HuH-7.5 (cell line): ENCODE results near the gene UBE2L6.

Experiments
- DNase-seq: peaks from one replicate; pipeline ENCODE4 v3.0.0; 2011; ENCODE audit warnings: low spot score

Gene UBE2L6

GRCh38 chr11:57567515-57568329, at the start of gene UBE2L6:
UBE2L6 (minus strand) TSS chr11:57567672; CDS start chr11:57567611, 61 bp downstream.
- DNase-seq, result peak; percentile 97

- no peak for DNase-seq
These were observed 49.1 kb upstream of the UBE2L6 start for GRCh38 chr11:57616595-57616994.

- DNase-seq, result no peak
These were observed 47.8 kb upstream of the UBE2L6 start for GRCh38 chr11:57615308-57615707.

DNA sequence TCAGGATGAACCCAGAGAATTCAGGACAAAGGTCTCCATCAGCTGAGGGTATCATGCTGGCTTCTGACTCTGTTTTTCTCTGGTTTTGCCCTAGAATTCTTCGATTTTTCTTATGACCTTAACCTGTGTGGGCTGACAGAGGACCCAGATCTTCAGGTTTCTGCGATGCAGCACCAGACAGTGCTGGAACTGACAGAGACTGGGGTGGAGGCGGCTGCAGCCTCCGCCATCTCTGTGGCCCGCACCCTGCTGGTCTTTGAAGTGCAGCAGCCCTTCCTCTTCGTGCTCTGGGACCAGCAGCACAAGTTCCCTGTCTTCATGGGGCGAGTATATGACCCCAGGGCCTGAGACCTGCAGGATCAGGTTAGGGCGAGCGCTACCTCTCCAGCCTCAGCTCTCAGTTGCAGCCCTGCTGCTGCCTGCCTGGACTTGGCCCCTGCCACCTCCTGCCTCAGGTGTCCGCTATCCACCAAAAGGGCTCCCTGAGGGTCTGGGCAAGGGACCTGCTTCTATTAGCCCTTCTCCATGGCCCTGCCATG, 46.8 kb upstream of the UBE2L6 start:
- DNase-seq, result no peak

DNA sequence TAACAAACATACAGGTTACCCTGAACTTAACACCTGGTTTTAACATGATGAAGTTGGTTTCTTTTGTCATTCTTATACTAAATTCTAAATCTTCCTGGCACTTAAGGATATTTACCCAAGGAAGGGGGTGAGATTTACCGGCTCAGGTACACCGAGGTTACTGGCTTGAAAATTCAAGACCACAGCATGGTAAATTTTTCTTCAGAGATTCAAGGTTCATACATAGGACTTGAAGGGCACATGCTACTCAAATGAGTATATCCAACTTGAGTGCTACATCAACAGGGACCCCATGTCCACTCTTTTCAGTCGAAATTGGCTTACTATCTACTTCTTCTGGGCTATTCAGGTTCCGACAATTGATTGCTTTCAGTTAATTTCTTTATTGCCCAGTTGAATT, 42.7 kb upstream of the UBE2L6 start:
- no peak for DNase-seq

DNA sequence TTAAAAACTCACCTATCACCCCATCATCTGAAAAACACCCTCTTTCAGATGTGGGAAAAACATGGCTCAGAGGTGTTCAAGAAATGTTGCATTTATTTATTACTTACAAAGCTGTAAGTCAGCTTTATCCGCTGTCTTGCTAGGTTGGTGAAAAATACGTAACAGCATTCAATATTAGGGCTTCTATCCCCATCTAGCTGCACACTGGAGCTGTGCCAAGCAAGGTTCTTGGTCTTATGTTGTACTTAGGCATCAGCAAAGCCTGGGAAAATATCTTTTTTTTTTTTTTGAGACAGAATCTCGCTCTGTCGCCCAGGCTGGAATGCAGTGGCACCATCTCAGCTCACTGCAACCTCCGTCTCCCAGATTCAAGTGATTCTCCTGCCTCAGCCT, 37.6 kb upstream of the UBE2L6 start:
- DNase-seq, result no peak

- DNase-seq, result no peak
These were observed 37.0 kb upstream of the UBE2L6 start for GRCh38 chr11:57604296-57605027.

DNA sequence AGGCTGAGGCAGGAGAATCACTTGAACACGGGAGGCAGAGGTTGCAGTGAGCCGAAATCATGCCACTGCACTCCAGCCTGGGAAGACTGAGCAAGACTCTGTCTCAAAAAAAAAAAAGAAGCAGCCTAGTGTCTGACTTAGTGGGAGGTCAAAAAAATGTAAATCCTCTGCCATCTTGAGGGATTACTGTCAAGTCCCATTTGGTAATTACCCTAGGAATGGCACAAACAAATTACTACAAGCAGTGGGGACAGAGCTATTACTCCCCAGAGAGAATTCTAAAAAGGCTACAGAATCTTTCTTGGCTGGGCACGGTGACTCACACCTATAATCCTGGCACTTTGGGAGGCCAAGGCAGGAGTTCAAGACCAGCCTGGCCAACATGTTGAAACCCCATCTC, 33.8 kb upstream of the UBE2L6 start:
- no peak for DNase-seq

DNA sequence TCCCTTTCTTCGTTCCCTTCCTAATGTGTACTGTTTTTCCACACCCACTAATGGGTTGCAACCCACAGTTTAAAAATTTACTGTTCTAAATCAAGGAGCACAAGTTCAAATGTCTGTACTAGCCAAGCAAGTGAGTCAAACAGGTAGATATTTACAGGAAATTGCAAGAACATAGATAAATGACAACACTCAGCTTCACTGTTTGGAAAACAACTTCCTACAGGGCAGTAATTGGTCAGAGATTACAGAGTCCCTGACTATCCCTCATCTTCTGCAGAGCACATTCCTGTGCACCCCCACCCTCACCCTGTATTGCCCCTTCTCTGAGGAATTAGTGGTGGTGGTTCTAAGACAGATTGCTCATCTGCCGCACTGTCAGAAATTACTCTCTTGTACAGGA, 31.9 kb upstream of the UBE2L6 start:
- DNase-seq, result no peak

GRCh38 chr11:57598831-57599155, 31.3 kb upstream of the UBE2L6 start:
- DNase-seq, result no peak

DNA sequence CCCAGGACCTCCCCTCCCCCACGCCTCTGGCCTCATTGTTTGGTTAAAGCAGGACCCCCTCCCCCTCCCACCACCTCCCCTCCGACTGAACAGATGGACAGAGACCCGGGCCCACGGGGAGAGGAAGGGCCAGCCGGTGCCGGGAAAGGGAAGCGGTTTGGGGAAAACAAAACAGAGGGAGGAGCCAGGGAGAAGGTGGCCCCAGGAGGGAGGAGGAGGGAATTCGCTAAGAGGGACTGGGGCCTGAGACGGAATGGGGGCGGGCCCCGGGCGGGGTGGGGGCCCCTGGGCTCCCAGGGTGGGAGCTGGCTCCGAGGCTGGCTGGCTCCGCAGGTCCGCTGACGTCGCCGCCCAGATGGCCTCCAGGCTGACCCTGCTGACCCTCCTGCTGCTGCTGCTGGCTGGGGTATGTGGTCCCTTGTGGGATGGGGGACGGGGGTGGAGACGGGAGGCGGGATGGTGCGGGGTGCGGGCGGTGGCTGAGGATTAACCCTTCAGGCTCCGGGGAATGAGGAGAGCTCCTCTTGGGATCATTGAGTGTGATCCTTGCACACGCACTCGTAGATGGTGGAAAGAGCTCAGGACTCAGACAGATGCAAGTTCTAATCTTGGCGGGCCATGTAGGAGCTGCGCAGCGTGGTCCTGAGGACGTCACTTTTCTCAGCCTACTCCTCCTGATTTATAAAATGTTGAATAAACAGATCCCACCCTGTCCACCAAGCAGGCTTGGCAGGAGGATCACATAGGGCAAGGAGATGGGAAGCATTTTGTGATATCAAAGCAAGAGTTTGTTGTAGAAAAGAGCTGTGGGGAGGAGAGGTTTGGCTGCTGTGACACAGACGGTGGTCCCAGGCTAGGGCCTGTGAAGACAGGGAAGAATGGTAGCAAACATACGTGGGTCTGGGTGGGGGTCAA, 30.7 kb upstream of the UBE2L6 start:
- peak; percentile 93 for DNase-seq

DNA sequence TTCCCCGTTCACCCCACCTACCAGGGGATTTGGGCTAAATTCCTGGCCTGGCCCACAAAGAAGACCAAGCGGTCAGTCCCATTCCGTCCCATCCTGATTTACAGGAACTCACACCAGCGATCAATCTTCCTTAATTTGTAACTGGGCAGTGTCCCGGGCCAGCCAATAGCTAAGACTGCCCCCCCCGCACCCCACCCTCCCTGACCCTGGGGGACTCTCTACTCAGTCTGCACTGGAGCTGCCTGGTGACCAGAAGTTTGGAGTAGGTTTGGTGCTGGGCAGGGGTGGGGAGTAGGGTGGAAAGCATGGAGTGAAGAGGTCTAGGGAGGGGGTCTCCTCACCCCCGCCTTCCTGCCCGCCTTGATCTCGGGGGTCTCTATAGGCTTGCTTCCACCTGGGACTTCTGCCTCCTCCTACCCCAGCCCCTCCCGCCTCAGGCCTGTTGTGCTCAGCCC, 30.0 kb upstream of the UBE2L6 start, which contains the start of gene SERPING1:
Gene SERPING1 (plus strand): TSS at position 225 of the 455 bp plus-strand sequence. CDS start 586 bp downstream, outside the sequence.
- peak; percentile 90 for DNase-seq

- DNase-seq, result no peak
These were observed 28.9 kb upstream of the UBE2L6 start for GRCh38 chr11:57596266-57596885.

DNA sequence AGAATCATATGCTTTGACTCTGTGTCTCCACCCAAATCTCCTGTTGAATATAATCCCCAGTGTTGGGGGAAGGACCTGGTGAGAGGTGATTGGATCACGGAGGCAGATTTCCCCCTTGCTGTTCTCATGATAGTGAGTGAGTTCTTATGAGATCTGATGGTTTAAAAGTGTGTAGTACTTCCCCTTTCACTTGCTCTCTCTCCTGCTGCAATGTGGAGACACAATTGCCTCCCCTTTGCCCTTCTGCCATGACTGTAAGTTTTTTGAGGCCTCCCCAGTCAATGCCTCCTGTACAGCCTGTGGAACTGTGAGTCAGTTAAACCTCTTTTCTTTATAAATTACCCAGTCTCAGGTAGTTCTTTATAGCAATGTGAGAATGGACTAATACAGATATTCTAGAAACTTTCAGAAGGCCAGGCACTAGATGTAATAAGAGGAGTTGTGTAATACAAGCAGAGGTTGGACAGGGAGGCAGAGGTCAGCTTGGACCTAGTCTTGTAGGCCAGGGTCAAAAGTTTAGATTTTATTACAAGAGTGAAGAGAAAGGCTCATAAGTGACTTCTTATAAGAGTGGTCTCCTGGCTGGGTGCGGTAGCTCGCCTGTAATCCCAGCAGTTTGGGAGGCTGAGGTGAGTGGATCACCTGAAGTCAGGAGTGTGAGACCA, 20.7 kb upstream of the UBE2L6 start:
- DNase-seq, result no peak

GRCh38 chr11:57586711-57587245, 19.3 kb upstream of the UBE2L6 start:
- no peak for DNase-seq

DNA sequence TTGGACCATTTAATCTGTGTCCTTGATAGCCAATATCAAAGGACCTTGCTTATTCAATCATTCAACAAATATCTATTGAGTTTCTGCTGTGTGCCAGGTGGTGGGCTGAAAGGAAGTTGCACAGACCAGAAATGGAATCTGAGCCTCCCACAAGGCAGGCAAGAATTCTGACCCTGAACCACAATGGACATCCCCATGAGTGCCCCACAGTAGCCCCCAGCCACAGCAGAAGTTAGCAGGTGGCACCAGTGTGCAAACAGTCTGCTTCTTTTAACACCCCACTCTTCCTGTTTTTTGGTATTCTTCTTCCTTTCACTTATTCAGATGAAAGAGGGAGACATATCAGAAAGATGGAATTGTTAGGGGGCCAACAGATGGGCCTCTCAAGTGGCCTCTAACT, 17.8 kb upstream of the UBE2L6 start:
- DNase-seq, result no peak

GRCh38 chr11:57584341-57584740, 16.9 kb upstream of the UBE2L6 start:
- DNase-seq, result no peak

- DNase-seq, result no peak
These were observed 6.6 kb upstream of the UBE2L6 start for GRCh38 chr11:57574061-57574460.

GRCh38 chr11:57571606-57572005, 4.1 kb upstream of the UBE2L6 start:
- no peak for DNase-seq

GRCh38 chr11:57568330-57568766, 876 bp upstream of the UBE2L6 start:
- no peak for DNase-seq
